SU-DHL-6 (cell line): ENCODE measurements around the gene PTGDS.
A peak's percentile ranks its signal among the peaks of the same experiment; 100 is the strongest.

ENCODE experiments used
- EZH2phosphoT487 ChIP-seq: fragments of 200-600 bp; sonication (generic), shearing (Covaris generic); conservative IDR thresholded peaks from 2 replicates; pipeline ENCODE4 v1.6.1; 2018; ENCODE audit warnings: mild to moderate bottlenecking, antibody characterized with exemption, low read length, moderate library complexity, mixed read lengths
- TF ChIP-seq, protein P1 (sequence below): fragments of 200-600 bp; sonication (generic); IDR thresholded peaks from one replicate; pipeline ENCODE4 v1.5.1; 2017; ENCODE audit warnings: antibody characterized with exemption, mild to moderate bottlenecking, low read length, moderate library complexity; ENCODE audit not compliant: insufficient read depth, poor library complexity, severe bottlenecking

GRCh38 chr9:137028263-137029057 lies 51.2 kb downstream of the PTGDS start:
- TF ChIP-seq, protein P1, sequence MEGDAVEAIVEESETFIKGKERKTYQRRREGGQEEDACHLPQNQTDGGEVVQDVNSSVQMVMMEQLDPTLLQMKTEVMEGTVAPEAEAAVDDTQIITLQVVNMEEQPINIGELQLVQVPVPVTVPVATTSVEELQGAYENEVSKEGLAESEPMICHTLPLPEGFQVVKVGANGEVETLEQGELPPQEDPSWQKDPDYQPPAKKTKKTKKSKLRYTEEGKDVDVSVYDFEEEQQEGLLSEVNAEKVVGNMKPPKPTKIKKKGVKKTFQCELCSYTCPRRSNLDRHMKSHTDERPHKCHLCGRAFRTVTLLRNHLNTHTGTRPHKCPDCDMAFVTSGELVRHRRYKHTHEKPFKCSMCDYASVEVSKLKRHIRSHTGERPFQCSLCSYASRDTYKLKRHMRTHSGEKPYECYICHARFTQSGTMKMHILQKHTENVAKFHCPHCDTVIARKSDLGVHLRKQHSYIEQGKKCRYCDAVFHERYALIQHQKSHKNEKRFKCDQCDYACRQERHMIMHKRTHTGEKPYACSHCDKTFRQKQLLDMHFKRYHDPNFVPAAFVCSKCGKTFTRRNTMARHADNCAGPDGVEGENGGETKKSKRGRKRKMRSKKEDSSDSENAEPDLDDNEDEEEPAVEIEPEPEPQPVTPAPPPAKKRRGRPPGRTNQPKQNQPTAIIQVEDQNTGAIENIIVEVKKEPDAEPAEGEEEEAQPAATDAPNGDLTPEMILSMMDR: peak; percentile 29
- no peak for TF ChIP-seq EZH2phosphoT487
